NCI-H2227 treated with DMSO at 0.1 percent for 48 hours (cell line): ENCODE measurements around the gene TMEM72.

Experiments
- DNase-seq: peaks from one replicate; lab custom pipeline; 2025; lab: John Stamatoyannopoulos, UW

Gene TMEM72

GRCh38 chr10:44934416-44935200 is 23.5 kb downstream of the TMEM72 start:
- DNase-seq, result no peak

- no peak for DNase-seq
Measured at GRCh38 chr10:44935201-44935965, 24.2 kb downstream of the TMEM72 start.

- DNase-seq, result no peak
Measured at GRCh38 chr10:44935966-44936295, 24.8 kb downstream of the TMEM72 start.

- DNase-seq, result no peak
Measured at GRCh38 chr10:44936314-44936975, 25.3 kb downstream of the TMEM72 start.

- no peak for DNase-seq
Measured at GRCh38 chr10:44937196-44938005, 26.3 kb downstream of the TMEM72 start.

GRCh38 chr10:44938956-44939355 is 27.8 kb downstream of the TMEM72 start:
- no peak for DNase-seq

GRCh38 chr10:44939691-44940401 is 28.7 kb downstream of the TMEM72 start:
- DNase-seq, result no peak

- DNase-seq, result no peak
Measured at GRCh38 chr10:44944354-44944753, 33.2 kb downstream of the TMEM72 start.

GRCh38 chr10:44946205-44946604 is 35.1 kb downstream of the TMEM72 start:
- DNase-seq, result no peak

- DNase-seq, result no peak
Measured at GRCh38 chr10:44947371-44948152, 36.4 kb downstream of the TMEM72 start.

- DNase-seq, result no peak
Measured at GRCh38 chr10:44948642-44949041, 37.5 kb downstream of the TMEM72 start.

GRCh38 chr10:44949127-44949802 is 38.1 kb downstream of the TMEM72 start:
- no peak for DNase-seq

- DNase-seq, result no peak
Measured at GRCh38 chr10:44949915-44950314, 38.8 kb downstream of the TMEM72 start.

GRCh38 chr10:44950326-44951225 is 39.4 kb downstream of the TMEM72 start:
- DNase-seq, result no peak

- DNase-seq, result no peak
Measured at GRCh38 chr10:44951576-44952226, 40.6 kb downstream of the TMEM72 start.

- DNase-seq, result no peak
Measured at GRCh38 chr10:44952779-44953231, 41.7 kb downstream of the TMEM72 start.

GRCh38 chr10:44954042-44954441 is 42.9 kb downstream of the TMEM72 start:
- no peak for DNase-seq

- no peak for DNase-seq
Measured at GRCh38 chr10:44954962-44955361, 43.8 kb downstream of the TMEM72 start.
